Ishikawa (cell line): Measurements from ENCODE around the gene ROR1.

Experiments used
- CREB1 ChIP-seq: IDR thresholded peaks from 2 replicates; pipeline ENCODE4 v1.6.1; 2012; ENCODE audit warnings: low read depth
- MAX ChIP-seq: IDR thresholded peaks from 2 replicates; pipeline ENCODE4 v1.6.1; 2012
- TAF1 ChIP-seq: IDR thresholded peaks from 2 replicates; pipeline ENCODE4 v1.6.1; 2012; ENCODE audit warnings: low read depth, mild to moderate bottlenecking
- USF1 ChIP-seq: IDR thresholded peaks from 2 replicates; pipeline ENCODE4 v1.6.1; 2012
- TF ChIP-seq, protein P1 (sequence below): IDR thresholded peaks from 2 replicates; pipeline ENCODE4 v1.6.1; 2012; ENCODE audit warnings: low read depth, mild to moderate bottlenecking

DNA sequence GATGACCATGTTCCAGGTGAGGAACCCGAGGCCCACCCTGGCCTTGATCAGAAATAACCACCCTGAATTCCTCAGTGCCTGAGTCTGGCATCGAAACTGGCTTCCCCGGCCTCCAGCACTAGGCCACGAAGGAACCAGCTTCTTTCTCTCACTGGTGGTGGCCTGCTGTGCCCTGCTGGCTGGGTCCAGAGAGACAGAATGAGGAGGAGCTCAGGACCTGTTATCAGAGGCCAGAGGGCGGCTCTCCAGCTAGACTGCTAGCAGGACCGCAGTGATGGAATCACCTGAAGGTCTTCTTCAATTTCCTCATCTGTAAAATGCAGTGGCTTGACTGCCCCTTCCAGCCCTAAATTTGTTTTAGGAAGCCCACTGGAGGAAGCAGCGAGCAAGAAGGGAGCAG lies 20.5 kb downstream of the ROR1 start:
- TF ChIP-seq, protein P1, sequence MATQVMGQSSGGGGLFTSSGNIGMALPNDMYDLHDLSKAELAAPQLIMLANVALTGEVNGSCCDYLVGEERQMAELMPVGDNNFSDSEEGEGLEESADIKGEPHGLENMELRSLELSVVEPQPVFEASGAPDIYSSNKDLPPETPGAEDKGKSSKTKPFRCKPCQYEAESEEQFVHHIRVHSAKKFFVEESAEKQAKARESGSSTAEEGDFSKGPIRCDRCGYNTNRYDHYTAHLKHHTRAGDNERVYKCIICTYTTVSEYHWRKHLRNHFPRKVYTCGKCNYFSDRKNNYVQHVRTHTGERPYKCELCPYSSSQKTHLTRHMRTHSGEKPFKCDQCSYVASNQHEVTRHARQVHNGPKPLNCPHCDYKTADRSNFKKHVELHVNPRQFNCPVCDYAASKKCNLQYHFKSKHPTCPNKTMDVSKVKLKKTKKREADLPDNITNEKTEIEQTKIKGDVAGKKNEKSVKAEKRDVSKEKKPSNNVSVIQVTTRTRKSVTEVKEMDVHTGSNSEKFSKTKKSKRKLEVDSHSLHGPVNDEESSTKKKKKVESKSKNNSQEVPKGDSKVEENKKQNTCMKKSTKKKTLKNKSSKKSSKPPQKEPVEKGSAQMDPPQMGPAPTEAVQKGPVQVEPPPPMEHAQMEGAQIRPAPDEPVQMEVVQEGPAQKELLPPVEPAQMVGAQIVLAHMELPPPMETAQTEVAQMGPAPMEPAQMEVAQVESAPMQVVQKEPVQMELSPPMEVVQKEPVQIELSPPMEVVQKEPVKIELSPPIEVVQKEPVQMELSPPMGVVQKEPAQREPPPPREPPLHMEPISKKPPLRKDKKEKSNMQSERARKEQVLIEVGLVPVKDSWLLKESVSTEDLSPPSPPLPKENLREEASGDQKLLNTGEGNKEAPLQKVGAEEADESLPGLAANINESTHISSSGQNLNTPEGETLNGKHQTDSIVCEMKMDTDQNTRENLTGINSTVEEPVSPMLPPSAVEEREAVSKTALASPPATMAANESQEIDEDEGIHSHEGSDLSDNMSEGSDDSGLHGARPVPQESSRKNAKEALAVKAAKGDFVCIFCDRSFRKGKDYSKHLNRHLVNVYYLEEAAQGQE = no peak
- TF ChIP-seq CREB1 = no peak
- TF ChIP-seq USF1 = no peak
- no peak for TF ChIP-seq TAF1
- no peak for TF ChIP-seq MAX
